Right lobe of liver (tissue), 6 donors: Measurements from ENCODE around the gene REXO4. TPM values are rescaled to one million over a fixed set of nuclear protein-coding genes. Genes with fewer than 3 reads are reported as not detected.

Experiments used
- ATAC-seq, 4 donors: fragments of 200-7000 bp; cut with Tn5 transposase; one replicate each; pipeline ENCODE4 v1.9.1; 2020; ENCODE audit warnings: mild to moderate bottlenecking in 4 of 4, moderate library complexity in 4 of 4
- DNase-seq, 3 donors: peaks; one replicate each; pipeline ENCODE4 v3.0.0-alpha.2; 2020
- H3K27ac ChIP-seq, 3 donors: fragments of 200-600 bp; one replicate each; pipeline ENCODE4 v1.8.0; 2022
- H3K27me3 ChIP-seq, 2 donors: fragments of 200-600 bp; one replicate each; pipeline ENCODE4 v1.8.0; 2022
- H3K36me3 ChIP-seq, 4 donors: fragments of 200-600 bp; sonication (generic) in 1 of 4; one replicate each; pipeline versions ENCODE4 v1.5.1 to v1.8.0; 2017 to 2022; ENCODE audit warnings: control low read depth in 1 of 4
- H3K4me1 ChIP-seq, 4 donors: fragments of 200-600 bp; sonication (generic) in 1 of 4; one replicate each; pipeline versions ENCODE4 v1.5.1 to v1.8.0; 2017 to 2022; ENCODE audit warnings: control low read depth in 1 of 4
- H3K4me3 ChIP-seq, 3 donors: fragments of 200-600 bp; one replicate each; pipeline ENCODE4 v1.8.0; 2022
- H3K9me3 ChIP-seq, 4 donors: fragments of 200-600 bp; sonication (generic) in 1 of 4; one replicate each; pipeline versions ENCODE4 v1.5.1 to v1.8.0; 2017 to 2022; ENCODE audit warnings: control low read depth in 1 of 4
- CTCF ChIP-seq, 4 donors: fragments of 200-600 bp in 3 of 4; fragments of 450-650 bp in 1 of 4; IDR thresholded peaks; one replicate each; pipeline versions ENCODE4 v1.5.1 to v1.8.0; 2016 to 2022; ENCODE audit warnings: antibody characterized with exemption in 4 of 4, mild to moderate bottlenecking in 2 of 4
- POLR2A ChIP-seq: fragments of 450-650 bp; IDR thresholded peaks from one replicate; pipeline ENCODE4 v1.6.1; 2017; ENCODE audit warnings: antibody characterized with exemption, mild to moderate bottlenecking
- WGBS: methylation state at CpG from one replicate; pipeline ENCODE4 v1.1.6; 2018; ENCODE audit warnings: low coverage, low lambda C conversion rate; ENCODE audit not compliant: insufficient coverage; ENCODE audit errors: missing lambda C conversion rate; 5-methylcytosine and 5-hydroxymethylcytosine counted together
- intact Hi-C, 2 donors: fragments of 100-400 bp; cut with DNase I; formaldehyde crosslinking; loops; one replicate each; pipeline versions ENCODE4 v1.11.2 to v1.14.1; 2022
- total RNA-seq, 6 experiments: library from RNA; depleted of rRNA in 2 of 6; stranded (reverse); fragments of >200 nt in 2 of 6; fragmentation: NEBNext Ultra II Directional in 3 of 6; extraction: Animal tissue kit (Norgen Biotek cat#: 25700) in 3 of 6; gene quantifications; one replicate each; pipeline versions ENCODE4 v1.1.0 to v1.2.4, GENCODE V29; 2016 to 2023
- donor health status: DM: no; HTN: yes; CAD: no.
- donor health status: DM: no; HTN: no; CAD: no.
- donor health status: DM: no; HTN: no; CAD: no.
- donor health status: DM: no; HTN: yes; CAD: no.
- donor health status: DM: no; HTN: yes; CAD: no.

Gene REXO4
- total RNA-seq, 6 experiments from 2014 or later = 9.5 to 19.9 (median 12.0) TPM

- intact Hi-C loops = no loop called here
- ATAC-seq = no peak
- H3K36me3 ChIP-seq = peaks cover 0 to 75% (median 46%) of the 10 kb centered on the region in 4 donors
- no peak overlapping the region for H3K27ac ChIP-seq
- H3K4me1 ChIP-seq = no peaks in the 10 kb centered on the region
- 80% methylated on average over 8 of the region's 15 CpGs for WGBS
- H3K27me3 ChIP-seq = no peaks in the 10 kb centered on the region
- no peaks in the 10 kb centered on the region for H3K9me3 ChIP-seq
- TF ChIP-seq CTCF (IDR thresholded peaks at IDR 0.05) = no peak
- no peak for TF ChIP-seq POLR2A
- no peak for DNase-seq
- no peak overlapping the region for H3K4me3 ChIP-seq
Observed at GRCh38 chr9:133362359-133363044, 55.3 kb downstream of the REXO4 start.

GRCh38 chr9:133361507-133362092, 56.2 kb downstream of the REXO4 start:
- no peak overlapping the region for H3K4me3 ChIP-seq
- no peak overlapping the region for H3K27ac ChIP-seq
- DNase-seq (no peak), ATAC-seq (no peak)
- no peaks in the 10 kb centered on the region for H3K27me3 ChIP-seq
- H3K4me1 ChIP-seq = peaks cover 0 to 6% (median 0%) of the 10 kb centered on the region in 4 donors
- intact Hi-C loops = no loop called here
- H3K36me3 ChIP-seq = peaks cover 0 to 66% (median 39%) of the 10 kb centered on the region in 4 donors
- H3K9me3 ChIP-seq = no peaks in the 10 kb centered on the region
- 55% methylated on average over 4 of the region's 13 CpGs for WGBS
- no peak for TF ChIP-seq POLR2A
- no peak for TF ChIP-seq CTCF (IDR thresholded peaks at IDR 0.05)

- Histone ChIP-seq H3K27me3 (no peaks in the 10 kb centered on the region), H3K4me3 (no peak overlapping the region), H3K9me3 (no peaks in the 10 kb centered on the region), H3K36me3 (peaks cover 0 to 57% (median 36%) of the 10 kb centered on the region in 4 donors), H3K27ac (no peak overlapping the region), H3K4me1 (peaks cover 0 to 7% (median under 1%) of the 10 kb centered on the region in 4 donors)
- no peak for TF ChIP-seq POLR2A
- TF ChIP-seq CTCF (IDR thresholded peaks at IDR 0.05) = no peak
- DNase-seq = no peak
- WGBS = 80% methylated on average over 16 of the region's 21 CpGs
- intact Hi-C loops = no loop called here
- no peak for ATAC-seq
Observed at GRCh38 chr9:133360400-133361393, 57.1 kb downstream of the REXO4 start.

GRCh38 chr9:133359399-133360175, 58.2 kb downstream of the REXO4 start:
- WGBS = 65% methylated on average over 4 of the region's 20 CpGs
- Histone ChIP-seq H3K27ac (no peak overlapping the region), H3K36me3 (peaks cover 0 to 46% (median 26%) of the 10 kb centered on the region in 4 donors), H3K9me3 (no peaks in the 10 kb centered on the region), H3K4me1 (peaks cover 0 to 18% (median 5%) of the 10 kb centered on the region in 4 donors), H3K4me3 (no peak overlapping the region), H3K27me3 (no peaks in the 10 kb centered on the region)
- intact Hi-C loops = loop anchor here in 1 of 2 donors (10.0 kb wide), 1 partner anchor 45 kb away; no protein-coding TSS in a partner anchor
- TF ChIP-seq POLR2A (no peak), CTCF (IDR thresholded peaks at IDR 0.05) (peak; percentile 30 to 45 (median 34))
- peak in 3 of 4 donors; percentile 15 to 37 (median 19) for ATAC-seq
- DNase-seq = no peak
